Mesenchymal stem cell (in vitro differentiated cells and primary cell): ENCODE results near the gene GSPT1.
A peak's percentile ranks its signal among the peaks of the same experiment; 100 is the strongest.
"Not testable (repeated sequence)": the region's sequence is repeated elsewhere in the genome, so short reads cannot be mapped to it uniquely, and the experiment has no call there.

ENCODE experiments used
- DNase-seq: peaks from one replicate; pipeline ENCODE4 v3.0.0-alpha.2; 2013
- H2AFZ ChIP-seq: one replicate; pipeline ENCODE4 v1.6.1; 2013; ENCODE audit warnings: low read depth, mild to moderate bottlenecking, control low read depth, inconsistent platforms, low read length, moderate library complexity
- H2AK5ac ChIP-seq: 2 replicates; pipeline ENCODE4 v1.6.1; 2013; ENCODE audit warnings: low read length, moderate library complexity, mild to moderate bottlenecking, inconsistent platforms; ENCODE audit not compliant: severe bottlenecking
- H2BK120ac ChIP-seq: one replicate; pipeline ENCODE4 v1.6.1; 2013; ENCODE audit warnings: low read depth, mild to moderate bottlenecking, inconsistent platforms, low read length, moderate library complexity
- H2BK12ac ChIP-seq, 2 experiments: one replicate each; pipeline ENCODE4 v1.6.1; 2013; ENCODE audit warnings: inconsistent platforms in 2 of 2, low read length in 2 of 2, mild to moderate bottlenecking in 2 of 2, moderate library complexity in 2 of 2, control low read depth in 1 of 2
- H2BK15ac ChIP-seq: one replicate; pipeline ENCODE4 v1.6.1; 2013; ENCODE audit warnings: mild to moderate bottlenecking, low read depth, inconsistent platforms; ENCODE audit not compliant: poor library complexity, severe bottlenecking
- H2BK5ac ChIP-seq: 2 replicates; pipeline ENCODE4 v1.6.1; 2013; ENCODE audit warnings: low read depth, mild to moderate bottlenecking, low read length, control low read depth, inconsistent platforms; ENCODE audit not compliant: poor library complexity, severe bottlenecking
- H3K14ac ChIP-seq, 2 experiments: one replicate each; pipeline ENCODE4 v1.6.1; 2013; ENCODE audit warnings: inconsistent platforms in 2 of 2, low read length in 2 of 2, control low read depth in 1 of 2, mild to moderate bottlenecking in 1 of 2, moderate library complexity in 1 of 2
- H3K18ac ChIP-seq, 2 experiments: one replicate each; pipeline ENCODE4 v1.6.1; 2013; ENCODE audit warnings: inconsistent platforms in 2 of 2, low read length in 2 of 2, control low read depth in 1 of 2, low read depth in 1 of 2, mild to moderate bottlenecking in 1 of 2
- H3K23ac ChIP-seq, 2 experiments: one replicate each; pipeline ENCODE4 v1.6.1; 2013; ENCODE audit warnings: inconsistent platforms in 2 of 2, low read length in 2 of 2, mild to moderate bottlenecking in 2 of 2, moderate library complexity in 2 of 2, control low read depth in 1 of 2
- H3K27ac ChIP-seq: 2 replicates; pipeline ENCODE4 v1.5.1; 2013; ENCODE audit warnings: mild to moderate bottlenecking, moderate library complexity, low read length, control low read depth, inconsistent platforms; ENCODE audit not compliant: poor library complexity, severe bottlenecking
- H3K27me3 ChIP-seq, 2 experiments: 2 replicates each; pipeline versions ENCODE4 v1.6.1 to v1.7.0; 2013; ENCODE audit warnings: low read length in 2 of 2, mild to moderate bottlenecking in 2 of 2, moderate library complexity in 2 of 2, control low read depth in 1 of 2, inconsistent platforms in 1 of 2; ENCODE audit not compliant: control insufficient read depth in 1 of 2, insufficient read depth in 1 of 2
- H3K36me3 ChIP-seq, 2 experiments: 2 replicates each; pipeline versions ENCODE4 v1.6.1 to v1.7.0; 2013; ENCODE audit warnings: low read length in 2 of 2, control low read depth in 1 of 2, inconsistent platforms in 1 of 2, low read depth in 1 of 2, mild to moderate bottlenecking in 1 of 2; ENCODE audit not compliant: insufficient read depth in 2 of 2, control insufficient read depth in 1 of 2
- H3K4ac ChIP-seq, 2 experiments: one replicate each; pipeline ENCODE4 v1.6.1; 2013; ENCODE audit warnings: inconsistent platforms in 2 of 2, low read length in 2 of 2, mild to moderate bottlenecking in 2 of 2, moderate library complexity in 2 of 2, control low read depth in 1 of 2, low read depth in 1 of 2
- H3K4me1 ChIP-seq: 2 replicates; pipeline ENCODE4 v1.6.1; 2013; ENCODE audit warnings: low read depth, low read length, control low read depth; ENCODE audit not compliant: control insufficient read depth, insufficient read depth
- H3K4me2 ChIP-seq: 2 replicates; pipeline ENCODE4 v1.6.1; 2013; ENCODE audit warnings: low read length, mild to moderate bottlenecking, inconsistent platforms; ENCODE audit not compliant: poor library complexity, severe bottlenecking
- H3K4me3 ChIP-seq, 2 experiments: 2 replicates each; pipeline versions ENCODE4 v1.5.1 to v1.7.0; 2013; ENCODE audit warnings: low read length in 2 of 2, mild to moderate bottlenecking in 2 of 2, control low read depth in 1 of 2, low read depth in 1 of 2; ENCODE audit not compliant: insufficient read depth in 1 of 2
- H3K79me1 ChIP-seq: replicated peaks from 2 replicates; pipeline ENCODE4 v1.6.1; 2013; ENCODE audit warnings: mild to moderate bottlenecking, control low read depth, low read length, inconsistent platforms; ENCODE audit not compliant: poor library complexity, severe bottlenecking
- H3K9ac ChIP-seq: 2 replicates; pipeline ENCODE4 v1.7.0; 2013; ENCODE audit warnings: mild to moderate bottlenecking, low read length, moderate library complexity
- H3K9me3 ChIP-seq: 2 replicates; pipeline ENCODE4 v1.7.0; 2013; ENCODE audit warnings: mild to moderate bottlenecking, low read length; ENCODE audit not compliant: control insufficient read depth
- H4K8ac ChIP-seq: one replicate; pipeline ENCODE4 v1.6.1; 2013; ENCODE audit warnings: inconsistent platforms, mild to moderate bottlenecking, low read length, moderate library complexity
- H4K91ac ChIP-seq: one replicate; pipeline ENCODE4 v1.6.1; 2013; ENCODE audit warnings: mild to moderate bottlenecking, low read length, inconsistent platforms
- WGBS: methylation state at CpG from one replicate; pipeline ENCODE4 v1.1.7; 2013; ENCODE audit warnings: mixed read lengths; 5-methylcytosine and 5-hydroxymethylcytosine counted together

The GSPT1 gene

DNA sequence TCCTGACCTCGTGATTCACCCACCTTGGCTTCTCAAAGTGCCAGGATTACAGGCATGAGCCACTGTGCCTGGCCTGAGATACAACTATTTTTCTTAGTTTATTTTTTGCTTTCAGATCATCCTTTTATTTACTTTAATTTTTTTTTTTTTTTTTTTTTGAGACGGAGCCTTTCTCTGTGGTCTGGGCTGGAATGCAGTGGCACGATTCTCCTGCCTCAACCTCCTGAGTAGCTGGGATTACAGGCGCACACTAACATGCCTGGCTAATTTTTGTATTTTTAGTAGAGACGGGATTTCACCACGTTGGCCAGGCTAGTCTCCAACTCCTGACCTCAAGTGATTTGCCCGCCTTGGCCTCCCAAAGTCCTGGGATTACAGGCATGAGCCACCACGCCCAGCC is 37.8 kb upstream of the GSPT1 start:
- H2BK5ac ChIP-seq, H3K9me3 ChIP-seq, H3K14ac ChIP-seq, H3K27ac ChIP-seq, H3K79me1 ChIP-seq, H4K8ac ChIP-seq, H3K4me3 ChIP-seq, H3K4me2 ChIP-seq, H3K4ac ChIP-seq, H3K9ac ChIP-seq, H4K91ac ChIP-seq, H3K27me3 ChIP-seq, H2BK12ac ChIP-seq, H3K23ac ChIP-seq, H3K36me3 ChIP-seq, DNase-seq, H2AK5ac ChIP-seq, H2BK15ac ChIP-seq, H3K18ac ChIP-seq, H2BK120ac ChIP-seq, H2AFZ ChIP-seq: not testable (repeated sequence)
- H3K4me1 ChIP-seq: peaks cover 11% of the 10 kb centered on the region
- 98% methylated on average over 5 of the region's 8 CpGs for WGBS

DNA sequence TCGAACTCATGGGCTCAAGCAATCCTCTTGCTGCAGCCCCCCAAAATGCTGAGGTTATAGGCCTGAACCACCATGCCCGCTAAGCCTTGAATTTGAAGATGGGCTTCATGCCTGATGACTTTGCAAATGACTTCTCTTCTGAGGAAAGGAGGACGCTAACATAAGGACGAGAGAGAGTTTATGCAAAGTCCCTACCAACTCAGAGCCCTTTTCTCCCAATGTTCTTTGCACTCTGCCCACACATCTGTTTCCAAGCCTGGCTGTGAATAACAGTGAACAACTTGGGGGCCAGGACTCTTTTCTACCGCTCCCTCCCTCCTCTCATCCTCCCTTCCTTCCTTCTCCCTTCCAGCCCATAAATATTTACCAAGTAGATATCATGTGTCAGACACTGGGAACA is 34.6 kb upstream of the GSPT1 start:
- Histone ChIP-seq H3K4me1 (peaks cover 4% of the 10 kb centered on the region), H3K4me2 (no peak overlapping the region), H3K9me3 (no peaks in the 10 kb centered on the region), H2BK12ac (no peak overlapping the region), H3K79me1 (no peaks in the 10 kb centered on the region), H2BK15ac (no peak overlapping the region), H3K4me3 (no peak overlapping the region), H3K23ac (no peak overlapping the region), H3K14ac (no peak overlapping the region), H3K36me3 (no peaks in the 10 kb centered on the region), H2AK5ac (no peak overlapping the region), H3K9ac (peak overlapping the region; percentile 31), H2BK120ac (no peak overlapping the region), H4K8ac (no peak overlapping the region), H4K91ac (no peak overlapping the region), H3K4ac (no peak overlapping the region), H3K27ac (no peak overlapping the region), H2AFZ (no peak overlapping the region), H2BK5ac (no peak overlapping the region), H3K27me3 (no peaks in the 10 kb centered on the region), H3K18ac (no peak overlapping the region)
- 88% methylated on average over 5 of the region's 5 CpGs for WGBS
- no peak for DNase-seq

DNA sequence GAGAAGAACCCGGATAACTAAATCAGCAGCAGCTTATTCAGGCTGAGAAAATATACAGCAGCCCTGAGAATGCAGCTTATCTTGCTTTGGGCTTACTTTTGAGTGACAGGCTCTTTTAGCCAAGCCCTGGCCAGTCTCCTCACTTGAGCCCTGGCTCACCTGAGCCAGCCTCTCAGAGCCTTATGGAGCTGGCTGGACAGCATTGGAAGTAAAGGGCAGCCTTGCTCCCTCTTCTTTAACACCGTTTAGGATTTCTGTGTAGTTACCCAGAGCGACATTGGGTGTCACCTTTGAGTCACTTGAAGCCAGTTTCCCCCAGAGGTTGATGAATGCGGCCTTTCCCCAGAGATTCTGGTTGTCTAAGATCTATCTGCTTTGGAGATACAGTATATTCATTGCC is 33.8 kb upstream of the GSPT1 start:
- peaks cover 3% of the 10 kb centered on the region for H3K4me1 ChIP-seq
- H3K4ac ChIP-seq: peak overlapping the region in 1 of 2 experiments; percentile 21
- no peak overlapping the region for H3K14ac ChIP-seq
- no peak overlapping the region for H4K91ac ChIP-seq
- H3K27me3 ChIP-seq: no peaks in the 10 kb centered on the region
- H3K4me3 ChIP-seq: no peak overlapping the region
- no peak overlapping the region for H2AFZ ChIP-seq
- H3K9me3 ChIP-seq: no peaks in the 10 kb centered on the region
- H3K18ac ChIP-seq: peak overlapping the region in 1 of 2 experiments; percentile 21
- H2BK5ac ChIP-seq: no peak overlapping the region
- H3K23ac ChIP-seq: no peak overlapping the region
- no peak overlapping the region for H2BK15ac ChIP-seq
- no peak overlapping the region for H2AK5ac ChIP-seq
- 18% methylated on average over 4 of the region's 4 CpGs for WGBS
- DNase-seq: peak; percentile 62
- no peak overlapping the region for H3K4me2 ChIP-seq
- no peaks in the 10 kb centered on the region for H3K79me1 ChIP-seq
- no peak overlapping the region for H3K27ac ChIP-seq
- H2BK12ac ChIP-seq: no peak overlapping the region
- no peak overlapping the region for H2BK120ac ChIP-seq
- H3K36me3 ChIP-seq: no peaks in the 10 kb centered on the region
- H4K8ac ChIP-seq: no peak overlapping the region
- H3K9ac ChIP-seq: no peak overlapping the region

DNA sequence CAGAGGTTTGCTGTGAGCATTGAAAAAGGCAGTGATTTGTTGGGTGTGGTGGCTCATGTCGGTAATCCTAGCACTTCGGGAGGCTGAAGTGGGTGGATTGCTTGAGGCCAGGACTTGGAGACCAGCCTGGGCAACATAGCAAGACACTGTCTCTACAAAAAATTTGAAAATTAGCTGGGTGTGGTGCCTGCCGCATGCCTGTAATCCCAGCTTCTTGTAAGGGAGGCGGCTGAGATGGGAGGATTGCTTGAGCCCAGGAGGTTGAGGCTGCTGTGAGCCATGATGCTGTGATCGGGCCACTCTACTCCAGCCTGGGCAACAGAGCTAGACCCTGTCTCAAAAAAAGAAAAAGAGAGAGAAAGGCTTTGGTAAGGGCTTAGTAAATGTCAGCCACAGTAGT is 33.1 kb upstream of the GSPT1 start:
- Histone ChIP-seq H4K91ac (no peak overlapping the region), H3K9ac (no peak overlapping the region), H3K4me3 (no peak overlapping the region), H2AK5ac (no peak overlapping the region), H2AFZ (no peak overlapping the region), H2BK120ac (no peak overlapping the region), H3K23ac (no peak overlapping the region), H4K8ac (no peak overlapping the region), H3K14ac (no peak overlapping the region), H3K4me2 (peak overlapping the region; percentile 13), H2BK12ac (no peak overlapping the region), H3K79me1 (no peaks in the 10 kb centered on the region), H3K4ac (no peak overlapping the region), H3K4me1 (peaks cover 3% of the 10 kb centered on the region), H2BK15ac (no peak overlapping the region), H3K36me3 (no peaks in the 10 kb centered on the region), H3K18ac (no peak overlapping the region), H3K9me3 (no peaks in the 10 kb centered on the region), H2BK5ac (no peak overlapping the region), H3K27me3 (no peaks in the 10 kb centered on the region), H3K27ac (no peak overlapping the region)
- DNase-seq: no peak
- 95% methylated on average over 5 of the region's 5 CpGs for WGBS
